KOPT-K1 (cell line): ENCODE results near the gene TBC1D21.

Experiments
- H3K27ac ChIP-seq: fragments of 200-600 bp; sonication (generic); 2 replicates; pipeline ENCODE4 v1.5.1; 2016; ENCODE audit warnings: antibody characterized with exemption, mild to moderate bottlenecking, low read depth, low read length; ENCODE audit not compliant: poor library complexity, severe bottlenecking
- H3K36me3 ChIP-seq: fragments of 200-600 bp; sonication (generic); 2 replicates; pipeline ENCODE4 v1.5.1; 2017; ENCODE audit warnings: antibody characterized with exemption, mild to moderate bottlenecking, low read length, moderate library complexity; ENCODE audit not compliant: insufficient read depth
- H3K9me3 ChIP-seq: fragments of 200-600 bp; sonication (generic); 2 replicates; pipeline ENCODE4 v1.5.1; 2017; ENCODE audit warnings: antibody characterized with exemption, low read length, mild to moderate bottlenecking; ENCODE audit not compliant: insufficient read depth, poor library complexity, severe bottlenecking

The TBC1D21 gene

GRCh38 chr15:73891328-73892315 is 18.3 kb downstream of the TBC1D21 start:
- Histone ChIP-seq H3K9me3 (peaks cover 15% of the 10 kb centered on the region), H3K27ac (no peak overlapping the region), H3K36me3 (no peaks in the 10 kb centered on the region)

GRCh38 chr15:73892446-73893226 is 19.3 kb downstream of the TBC1D21 start:
- H3K27ac ChIP-seq, result no peak overlapping the region
- no peaks in the 10 kb centered on the region for H3K36me3 ChIP-seq
- H3K9me3 ChIP-seq, result peaks cover 15% of the 10 kb centered on the region

GRCh38 chr15:73894133-73894814 is 20.9 kb downstream of the TBC1D21 start:
- Histone ChIP-seq H3K9me3 (peaks cover 15% of the 10 kb centered on the region), H3K27ac (no peak overlapping the region), H3K36me3 (no peaks in the 10 kb centered on the region)

- H3K36me3 ChIP-seq, result no peaks in the 10 kb centered on the region
- no peak overlapping the region for H3K27ac ChIP-seq
- H3K9me3 ChIP-seq, result peaks cover 1% of the 10 kb centered on the region
Measured at GRCh38 chr15:73897441-73898261, 24.3 kb downstream of the TBC1D21 start.

- no peak overlapping the region for H3K27ac ChIP-seq
- H3K36me3 ChIP-seq, result no peaks in the 10 kb centered on the region
- no peaks in the 10 kb centered on the region for H3K9me3 ChIP-seq
Measured at GRCh38 chr15:73899197-73900094, 26.1 kb downstream of the TBC1D21 start.

GRCh38 chr15:73900095-73900712 is 26.8 kb downstream of the TBC1D21 start:
- no peak overlapping the region for H3K27ac ChIP-seq
- no peaks in the 10 kb centered on the region for H3K9me3 ChIP-seq

GRCh38 chr15:73901126-73901810 is 27.9 kb downstream of the TBC1D21 start:
- H3K9me3 ChIP-seq, result no peaks in the 10 kb centered on the region
- H3K36me3 ChIP-seq, result no peaks in the 10 kb centered on the region
- no peak overlapping the region for H3K27ac ChIP-seq

More at GRCh38 chr15:73900095-73900712, 26.8 kb downstream of the TBC1D21 start:
- no peaks in the 10 kb centered on the region for H3K36me3 ChIP-seq

GRCh38 chr15:73902121-73903020 is 29.0 kb downstream of the TBC1D21 start:
- Histone ChIP-seq H3K27ac (no peak overlapping the region), H3K9me3 (no peaks in the 10 kb centered on the region), H3K36me3 (no peaks in the 10 kb centered on the region)

- Histone ChIP-seq H3K9me3 (no peaks in the 10 kb centered on the region), H3K36me3 (no peaks in the 10 kb centered on the region), H3K27ac (no peak overlapping the region)
Measured at GRCh38 chr15:73904026-73904815, 30.9 kb downstream of the TBC1D21 start.

- Histone ChIP-seq H3K27ac (no peak overlapping the region), H3K36me3 (no peaks in the 10 kb centered on the region), H3K9me3 (no peaks in the 10 kb centered on the region)
Measured at GRCh38 chr15:73905225-73905827, 32.0 kb downstream of the TBC1D21 start.

- Histone ChIP-seq H3K36me3 (no peaks in the 10 kb centered on the region), H3K9me3 (no peaks in the 10 kb centered on the region), H3K27ac (no peak overlapping the region)
Measured at GRCh38 chr15:73906346-73907034, 33.1 kb downstream of the TBC1D21 start.
